ENCODE measurements around the gene TMEM9B.

TMEM9B gene

DNA sequence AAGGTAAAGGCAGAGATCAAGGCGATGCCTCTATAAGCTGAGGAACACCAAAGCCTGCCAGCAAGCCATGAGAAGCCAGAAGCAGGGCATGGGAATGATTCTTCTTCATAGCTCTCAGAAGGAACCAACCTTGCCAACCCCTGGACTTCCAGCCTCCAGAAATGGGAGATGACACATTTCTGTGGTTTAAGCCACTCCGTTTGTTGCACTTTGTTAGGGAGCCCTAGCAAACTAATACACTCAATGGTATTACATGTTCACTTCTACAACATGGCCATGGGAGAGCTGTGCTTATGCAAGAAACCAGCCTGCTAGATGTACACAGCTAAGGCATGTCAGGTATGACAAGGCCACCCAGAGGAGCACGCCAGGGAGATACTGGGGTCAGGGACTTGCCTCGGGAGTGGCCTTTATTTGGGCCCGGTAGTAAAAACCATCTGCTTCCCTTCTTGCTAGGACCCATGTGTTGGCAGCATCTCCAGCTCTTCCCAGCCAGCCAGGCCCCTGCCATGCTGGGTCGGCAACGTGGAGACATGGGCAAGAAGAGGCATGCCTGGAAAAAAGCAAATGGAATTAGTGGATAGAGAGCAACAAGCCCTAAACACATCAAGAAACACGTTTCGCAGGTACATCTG lies 35.1 kb downstream of the TMEM9B start:
- no peak for DNase-seq (ENCODE audit: low spot score)

DNA sequence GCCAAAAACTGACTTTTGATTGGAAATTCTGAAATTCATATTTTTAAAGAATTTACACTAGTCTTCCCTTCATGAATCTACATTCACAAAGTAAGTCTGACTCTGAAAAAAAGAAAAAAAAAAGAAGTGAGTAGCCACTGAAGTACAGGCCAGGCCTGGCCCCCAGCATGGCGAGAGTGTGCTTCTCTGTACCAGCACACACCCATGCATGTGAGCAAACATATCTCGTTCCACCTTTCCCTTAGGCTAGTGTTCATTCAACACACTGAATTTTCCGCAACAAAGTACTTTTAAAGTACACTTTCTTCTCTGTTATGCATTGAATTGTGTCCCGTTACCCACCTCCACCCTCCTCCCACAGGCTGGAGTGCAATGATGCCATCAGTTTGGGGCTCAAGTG lies 36.0 kb downstream of the TMEM9B start:
- no peak for DNase-seq (ENCODE audit: low spot score)

DNA sequence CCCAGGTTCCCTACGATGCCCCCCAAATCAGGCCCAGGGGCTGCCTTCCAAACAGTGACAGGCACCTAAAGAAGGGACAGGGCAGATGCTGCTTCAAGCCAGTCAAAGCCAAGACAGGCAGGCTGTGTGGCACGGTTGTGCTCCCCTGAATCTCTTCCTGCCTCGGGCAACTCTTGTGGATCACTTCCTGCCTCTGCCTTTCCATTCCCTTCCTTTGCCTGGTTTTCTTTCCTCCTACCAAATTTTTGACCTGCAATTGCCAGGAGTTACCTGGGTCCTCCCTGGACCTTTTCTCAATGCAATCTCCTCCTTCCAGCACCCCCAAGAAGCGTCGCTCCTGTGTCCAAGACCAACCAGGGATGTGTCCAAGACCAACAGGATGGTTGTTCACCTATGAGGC lies 37.0 kb downstream of the TMEM9B start:
- no peak for DNase-seq (ENCODE audit: low spot score)

DNA sequence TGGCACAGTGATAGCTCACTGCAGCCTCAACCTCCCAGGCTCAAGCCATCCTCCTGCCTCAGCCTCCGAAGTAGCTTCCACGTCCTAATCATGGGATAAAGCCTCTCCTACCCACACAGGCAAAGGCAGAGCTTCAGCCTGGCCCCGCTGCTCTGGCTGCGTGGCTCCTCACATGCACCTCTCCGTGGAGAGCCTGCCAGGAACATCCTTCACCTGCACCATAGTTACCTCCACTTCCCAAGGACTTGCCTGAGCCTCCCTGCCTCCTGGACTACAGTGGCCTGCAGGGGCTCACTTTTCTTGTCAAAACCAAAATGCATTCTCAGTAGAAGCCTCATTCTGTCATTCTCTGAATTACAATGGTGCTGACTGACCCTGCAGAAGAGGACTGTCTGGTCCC lies 38.0 kb downstream of the TMEM9B start:
- no peak for DNase-seq (ENCODE audit: low spot score)

DNA sequence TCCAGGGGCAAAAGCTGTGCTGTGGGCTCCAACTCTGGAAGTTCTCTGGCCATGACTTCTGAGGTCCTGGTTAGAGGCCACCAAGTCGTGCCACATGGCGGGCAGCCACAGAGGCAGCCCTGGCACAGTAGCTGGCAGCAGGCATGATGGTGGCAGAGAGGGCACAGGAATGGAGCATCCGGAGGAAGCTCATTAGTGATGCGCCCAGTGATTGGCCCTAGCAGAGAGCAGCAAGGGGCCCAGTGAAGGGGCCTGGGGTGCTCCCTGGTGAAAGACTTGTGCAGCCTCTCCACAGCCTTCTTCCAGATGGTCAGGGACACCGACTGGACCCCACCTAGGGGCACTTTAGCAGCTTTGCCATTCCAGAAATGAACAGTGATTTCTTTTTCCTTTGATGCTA lies 38.5 kb downstream of the TMEM9B start:
- no peak for DNase-seq (ENCODE audit: low spot score)

DNA sequence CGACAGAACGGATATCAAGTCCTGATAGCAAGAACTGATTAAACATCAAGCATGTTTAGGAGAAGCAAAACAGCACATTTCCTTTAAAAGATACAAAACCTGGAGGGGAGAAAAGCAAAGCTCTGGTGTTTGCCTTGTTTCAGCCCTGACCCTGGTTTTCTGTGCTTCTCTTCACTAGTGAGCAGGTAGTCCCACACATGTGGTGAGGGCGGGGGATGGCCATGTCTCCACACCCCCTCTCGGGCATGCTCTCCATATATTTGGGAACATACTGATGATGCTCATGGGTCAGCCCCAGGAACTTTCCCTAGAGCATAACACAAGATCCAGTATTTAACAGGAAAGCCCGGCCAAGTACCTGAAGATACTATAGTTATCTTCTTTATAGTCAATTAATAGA lies 41.6 kb downstream of the TMEM9B start:
- no peak for DNase-seq (ENCODE audit: low spot score)

DNA sequence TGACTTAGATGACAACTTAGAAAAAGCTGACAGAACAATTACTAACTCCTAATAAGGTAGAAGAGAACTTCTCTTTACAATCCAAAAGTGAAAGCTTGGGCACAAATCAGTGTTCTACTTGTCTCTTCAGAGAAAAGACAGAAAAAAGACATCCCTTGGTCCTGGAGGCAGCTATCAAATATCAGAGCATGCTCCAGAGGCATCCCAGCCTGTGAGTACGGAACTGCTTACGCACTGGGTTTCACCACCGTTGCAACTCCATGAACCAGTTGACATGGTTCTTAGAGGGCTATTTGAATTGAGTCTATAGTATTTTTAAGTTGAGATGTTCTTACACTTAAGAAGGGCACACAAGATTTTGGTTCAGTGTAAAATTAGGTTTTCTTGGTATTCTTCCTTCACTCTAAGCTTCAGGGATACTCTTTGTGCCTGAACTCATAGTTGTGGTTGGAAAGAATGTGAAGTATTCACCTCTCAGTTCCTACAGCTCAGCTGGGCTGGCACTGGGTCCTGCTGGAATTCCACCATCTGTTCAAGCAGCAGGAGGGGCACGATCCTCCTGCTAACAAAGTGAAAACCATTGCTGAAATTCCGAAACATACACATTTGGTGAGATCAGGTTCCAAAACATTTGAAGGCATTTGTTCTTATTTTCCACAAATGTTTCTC lies 47.0 kb downstream of the TMEM9B start:
- no peak for DNase-seq (ENCODE audit: low spot score)

DNA sequence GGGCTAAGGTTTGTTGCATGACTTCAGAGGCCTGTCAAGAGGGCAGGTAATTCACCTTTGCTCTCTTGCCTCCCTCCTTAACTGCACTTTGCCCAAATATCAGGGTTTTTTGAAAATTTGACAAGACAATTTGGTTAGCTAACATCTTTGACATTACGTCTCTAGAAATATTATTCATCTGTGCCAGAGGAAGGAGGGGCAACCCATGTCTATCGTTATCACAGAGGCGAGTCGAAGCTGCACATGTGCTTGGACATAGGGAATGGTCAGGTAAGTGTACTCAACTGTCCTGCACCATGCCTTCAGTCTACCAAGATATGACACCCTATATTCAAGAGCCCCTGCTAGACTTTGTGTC lies 49.6 kb downstream of the TMEM9B start:
- DNase-seq (ENCODE audit: low spot score) = no peak

DNA sequence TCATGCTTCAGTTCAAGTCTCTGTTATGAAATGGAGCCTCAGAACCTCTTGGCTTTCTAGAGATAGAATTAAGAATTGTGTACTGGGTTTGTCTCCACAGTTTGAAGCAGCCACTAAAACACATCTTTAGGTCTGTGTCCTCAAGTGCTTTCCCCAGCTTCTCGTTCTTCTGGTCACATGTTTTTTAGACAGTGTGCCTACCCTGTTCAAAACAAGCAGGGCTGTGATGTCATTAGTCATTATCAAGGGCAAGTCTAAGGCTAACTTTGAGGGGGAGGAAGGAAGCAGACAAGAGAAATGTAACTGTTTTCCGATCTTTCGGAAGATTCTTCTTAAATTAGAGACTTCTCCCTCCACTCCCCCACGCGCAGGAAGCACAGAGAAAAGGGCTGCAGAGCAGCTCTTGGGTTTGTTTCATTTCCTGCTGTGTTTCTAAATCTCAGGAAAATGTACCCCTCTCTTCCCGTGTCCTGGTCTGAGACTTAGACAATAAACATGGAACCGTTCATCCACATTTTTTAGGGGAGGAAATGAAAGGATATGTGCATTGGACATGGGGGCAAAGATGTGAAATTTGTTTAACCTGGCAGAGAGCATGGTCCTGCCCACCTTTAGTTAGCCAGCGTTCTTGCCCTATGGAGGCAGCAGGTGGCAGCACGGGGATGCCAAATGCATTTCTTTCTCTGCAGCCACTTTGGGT lies 50.1 kb downstream of the TMEM9B start:
- peak; percentile 25 for DNase-seq (ENCODE audit: low spot score)

DNA sequence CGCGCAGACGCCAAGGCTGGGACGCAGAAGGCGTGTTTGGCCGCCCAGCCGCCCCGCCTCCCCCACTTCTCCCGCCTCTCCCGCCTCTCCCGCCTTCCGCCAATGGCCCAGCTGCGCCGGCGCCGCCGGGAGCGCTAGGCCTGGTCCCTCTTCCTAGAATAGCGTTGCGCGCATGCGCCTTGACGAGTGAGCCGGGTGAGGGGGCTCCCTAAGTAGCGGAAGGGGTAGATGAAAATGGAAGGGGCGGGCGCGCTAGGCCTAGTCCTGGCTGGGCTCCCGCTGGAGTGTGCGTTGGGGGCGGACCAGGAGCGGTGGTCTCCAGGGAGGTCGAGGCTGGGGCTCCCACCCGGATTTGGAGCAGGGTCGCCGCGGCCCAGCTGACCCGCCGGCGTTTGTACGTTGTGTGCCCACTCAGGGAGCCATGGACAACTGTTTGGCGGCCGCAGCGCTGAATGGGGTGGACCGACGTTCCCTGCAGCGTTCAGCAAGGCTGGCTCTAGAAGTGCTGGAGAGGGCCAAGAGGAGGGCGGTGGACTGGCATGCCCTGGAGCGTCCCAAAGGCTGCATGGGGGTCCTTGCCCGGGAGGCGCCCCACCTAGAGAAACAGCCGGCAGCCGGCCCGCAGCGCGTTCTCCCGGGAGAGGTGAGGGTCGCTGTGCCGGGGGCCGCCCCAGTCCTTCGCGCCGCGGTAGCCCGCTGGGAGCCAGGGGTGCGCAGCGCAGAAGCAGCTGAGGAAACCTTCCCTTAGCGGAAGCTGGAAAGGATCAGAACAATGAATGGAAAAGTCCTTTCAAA lies 53.0 kb downstream of the TMEM9B start, which contains the start of gene AKIP1:
AKIP1 (plus strand) TSS at position 161 of the 795 bp plus-strand sequence; CDS start at position 422, 261 bp downstream.
- peak; percentile 97 for DNase-seq (ENCODE audit: low spot score)

DNA sequence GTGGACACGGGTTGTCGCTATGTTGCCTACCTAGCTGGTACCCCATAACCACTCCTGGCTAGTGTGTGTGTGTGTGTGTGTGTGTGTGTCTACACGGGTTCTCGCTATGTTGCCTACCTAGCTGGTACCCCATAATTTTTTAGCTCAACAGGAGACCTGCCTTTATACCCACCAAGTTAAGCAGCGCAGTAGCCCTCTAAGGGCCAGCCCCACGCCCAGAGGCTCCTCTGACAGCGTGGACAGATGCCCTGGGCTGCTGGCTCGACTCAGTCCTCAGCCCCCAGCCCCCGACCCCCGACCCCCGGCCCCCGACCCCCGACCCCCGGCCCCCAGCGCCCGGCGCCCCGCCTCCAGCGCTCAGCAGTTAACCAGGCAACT lies 53.6 kb downstream of the TMEM9B start:
- no peak for DNase-seq (ENCODE audit: low spot score)

DNA sequence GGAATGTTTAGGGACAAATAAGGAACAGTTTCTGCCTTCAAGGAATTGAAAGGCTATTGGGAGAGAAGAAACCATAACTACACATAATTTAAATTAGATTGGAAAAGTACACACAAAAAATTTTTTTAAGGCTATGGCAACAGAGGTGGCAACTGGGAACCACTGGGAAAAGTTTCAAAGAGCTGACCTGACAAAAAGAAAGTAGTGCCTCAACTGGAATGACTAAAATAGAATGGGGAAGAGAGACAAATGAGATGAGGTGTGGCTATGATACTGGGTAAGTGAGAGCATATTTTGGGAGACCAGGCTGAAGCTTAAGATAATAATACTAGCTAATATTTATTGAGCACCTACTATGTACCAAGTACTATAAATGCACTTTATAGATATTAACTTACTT lies 56.1 kb downstream of the TMEM9B start:
- no peak for DNase-seq (ENCODE audit: low spot score)

DNA sequence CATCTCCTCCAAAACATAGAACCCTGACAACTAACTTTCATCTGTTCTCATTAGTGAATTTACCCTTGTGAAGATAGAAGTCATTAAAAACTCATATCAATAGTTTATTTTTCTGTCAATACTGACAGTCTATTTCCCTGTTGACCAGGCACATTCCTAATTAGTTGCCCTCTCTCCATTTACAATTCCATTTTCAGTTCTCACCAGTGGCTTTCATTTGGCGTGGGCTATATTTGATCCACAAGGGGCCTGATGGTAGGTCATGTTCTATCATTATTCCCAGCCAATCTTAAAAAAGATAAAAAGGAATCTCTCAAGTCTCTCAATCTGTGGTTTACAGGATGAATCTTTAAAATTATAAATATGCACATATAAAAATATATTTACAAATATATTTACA lies 57.1 kb downstream of the TMEM9B start:
- DNase-seq (ENCODE audit: low spot score) = no peak

DNA sequence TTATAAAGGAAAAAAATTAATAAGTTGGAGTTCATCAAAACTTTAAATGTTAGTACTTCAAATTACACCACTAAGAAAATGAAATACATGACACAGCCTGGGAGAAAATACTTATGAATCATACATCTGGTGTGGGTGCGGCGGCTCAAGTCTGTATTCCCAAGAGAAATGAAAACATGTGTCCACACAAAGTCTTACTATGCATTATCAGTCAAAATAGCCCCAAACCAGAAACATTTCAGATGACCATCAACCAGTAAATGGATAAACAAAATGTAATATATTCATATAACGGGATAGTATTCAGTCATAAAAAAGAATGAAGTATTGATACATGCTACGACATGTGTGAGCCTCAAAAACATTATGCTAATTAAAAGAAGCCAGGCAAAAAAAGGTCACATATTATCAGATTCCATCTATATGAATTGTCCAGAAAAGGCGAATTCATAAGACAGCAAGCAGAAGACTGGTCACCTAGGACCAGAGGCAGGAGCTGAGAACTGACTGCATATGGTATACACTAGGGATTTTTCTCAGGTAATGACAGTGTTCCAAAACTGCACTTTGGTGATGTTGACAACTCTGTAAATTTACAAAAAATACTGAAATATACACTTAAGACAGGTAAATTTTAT lies 58.6 kb downstream of the TMEM9B start:
- DNase-seq (ENCODE audit: low spot score) = no peak

DNA sequence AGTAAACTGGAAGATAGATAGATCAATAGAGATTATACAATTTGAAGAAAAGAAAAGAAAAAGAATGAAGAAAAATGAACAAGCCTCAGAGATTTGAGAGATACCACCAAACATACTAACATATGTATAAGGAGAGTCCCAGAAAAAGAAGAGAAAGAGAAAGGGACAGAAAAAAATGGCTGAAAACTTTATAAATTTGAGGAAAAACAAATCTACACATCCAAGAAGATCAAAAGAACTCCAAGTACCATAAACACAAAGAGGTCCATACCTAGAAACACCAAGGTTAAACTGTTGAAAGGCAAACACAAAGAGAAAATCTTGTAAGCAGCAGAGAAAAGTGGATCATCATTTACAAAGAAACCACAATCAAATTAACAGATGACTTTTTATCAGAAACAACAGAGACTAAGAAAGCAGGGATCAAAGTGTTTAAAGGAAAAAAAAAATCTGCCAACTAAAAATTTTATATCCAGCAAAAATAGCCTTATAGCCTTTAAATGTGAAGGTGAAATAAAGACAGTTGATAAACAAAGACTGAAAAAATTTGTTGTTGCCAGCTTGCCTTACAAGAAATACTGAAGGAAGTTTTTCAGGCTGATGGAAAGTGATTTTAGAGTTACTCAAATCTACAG lies 65.0 kb downstream of the TMEM9B start:
- DNase-seq (ENCODE audit: low spot score) = no peak

Measured in putamen (tissue), 1 donor.